WTC11 (cell line): Measurements from ENCODE around the gene POU2F1.

Experiments used
- AFF4 ChIP-seq: sonication (generic); formaldehyde crosslinking; IDR thresholded peaks from 2 replicates; pipeline ENCODE4 v1.8.1; 2023; ENCODE audit warnings: mild to moderate bottlenecking, missing genetic modification reagents, borderline replicate concordance
- CREM ChIP-seq: sonication (generic); formaldehyde crosslinking; IDR thresholded peaks from 2 replicates; pipeline ENCODE4 v1.8.1; 2022; ENCODE audit warnings: mild to moderate bottlenecking, missing genetic modification reagents, moderate library complexity
- FOXK1 ChIP-seq: sonication (generic); formaldehyde crosslinking; IDR thresholded peaks from 2 replicates; pipeline ENCODE4 v1.8.0; 2022; ENCODE audit warnings: mild to moderate bottlenecking, moderate library complexity, missing genetic modification reagents
- HMGXB4 ChIP-seq: sonication (generic); formaldehyde crosslinking; IDR thresholded peaks from 2 replicates; pipeline ENCODE4 v1.8.1; 2023; ENCODE audit warnings: mild to moderate bottlenecking, moderate library complexity, missing genetic modification reagents
- KAT7 ChIP-seq: sonication (generic); formaldehyde crosslinking; IDR thresholded peaks from 2 replicates; pipeline ENCODE4 v1.8.1; 2023; ENCODE audit warnings: missing genetic modification reagents, mild to moderate bottlenecking, borderline replicate concordance
- MAX ChIP-seq: sonication (generic); formaldehyde crosslinking; IDR thresholded peaks from 2 replicates; pipeline ENCODE4 v1.8.0; 2022; ENCODE audit warnings: mild to moderate bottlenecking, missing genetic modification reagents
- SP1 ChIP-seq: sonication (generic); formaldehyde crosslinking; conservative IDR thresholded peaks from 2 replicates; pipeline ENCODE4 v1.8.1; 2022; ENCODE audit warnings: missing genetic modification reagents
- USF2 ChIP-seq: sonication (generic); formaldehyde crosslinking; IDR thresholded peaks from 2 replicates; pipeline ENCODE4 v1.8.1; 2023; ENCODE audit warnings: mild to moderate bottlenecking, missing genetic modification reagents, moderate library complexity
- ZNF671 ChIP-seq: fragments of 250-450 bp; sonication (Bioruptor Pico); IDR thresholded peaks from 2 replicates; pipeline ENCODE4 v1.8.0; 2021; ENCODE audit warnings: mild to moderate bottlenecking
- TF ChIP-seq, protein P1 (sequence below): fragments of 200-600 bp; IDR thresholded peaks from 2 replicates; pipeline ENCODE4 v1.8.0; 2022; ENCODE audit warnings: antibody characterized with exemption
- TF ChIP-seq, protein P2 (sequence below): sonication (generic); formaldehyde crosslinking; IDR thresholded peaks from 2 replicates; pipeline ENCODE4 v1.8.0; 2022; ENCODE audit warnings: missing genetic modification reagents
- TF ChIP-seq, protein P3 (sequence below): sonication (generic); formaldehyde crosslinking; IDR thresholded peaks from 2 replicates; pipeline ENCODE4 v1.8.1; 2023; ENCODE audit warnings: mild to moderate bottlenecking, missing genetic modification reagents, moderate library complexity
- TF ChIP-seq, protein P4 (sequence below): sonication (generic); formaldehyde crosslinking; IDR thresholded peaks from 2 replicates; pipeline ENCODE4 v1.8.1; 2022; ENCODE audit warnings: low read depth, missing genetic modification reagents, borderline replicate concordance

DNA sequence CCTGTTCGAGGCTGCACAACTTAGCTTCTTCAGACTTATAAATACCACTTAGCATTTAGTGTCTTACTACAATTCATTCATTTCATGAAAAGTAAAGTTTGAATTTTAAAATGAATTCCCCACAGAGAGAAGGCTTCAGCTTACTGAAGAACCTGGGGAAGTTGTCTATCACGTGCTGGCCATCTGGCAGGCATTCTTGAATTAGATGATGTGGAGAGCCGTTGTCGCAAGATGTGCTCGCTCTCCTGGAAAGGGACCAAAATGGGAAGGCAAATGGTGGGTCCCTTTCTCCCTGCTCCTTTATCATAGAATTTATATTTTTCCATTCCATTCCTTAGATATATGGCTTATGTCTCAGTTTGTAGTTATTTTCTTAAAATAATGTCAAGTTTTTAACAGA, 207.2 kb downstream of the POU2F1 start:
- no peak for TF ChIP-seq CREM (CRISPR knock-in tag)
- TF ChIP-seq, protein P1, sequence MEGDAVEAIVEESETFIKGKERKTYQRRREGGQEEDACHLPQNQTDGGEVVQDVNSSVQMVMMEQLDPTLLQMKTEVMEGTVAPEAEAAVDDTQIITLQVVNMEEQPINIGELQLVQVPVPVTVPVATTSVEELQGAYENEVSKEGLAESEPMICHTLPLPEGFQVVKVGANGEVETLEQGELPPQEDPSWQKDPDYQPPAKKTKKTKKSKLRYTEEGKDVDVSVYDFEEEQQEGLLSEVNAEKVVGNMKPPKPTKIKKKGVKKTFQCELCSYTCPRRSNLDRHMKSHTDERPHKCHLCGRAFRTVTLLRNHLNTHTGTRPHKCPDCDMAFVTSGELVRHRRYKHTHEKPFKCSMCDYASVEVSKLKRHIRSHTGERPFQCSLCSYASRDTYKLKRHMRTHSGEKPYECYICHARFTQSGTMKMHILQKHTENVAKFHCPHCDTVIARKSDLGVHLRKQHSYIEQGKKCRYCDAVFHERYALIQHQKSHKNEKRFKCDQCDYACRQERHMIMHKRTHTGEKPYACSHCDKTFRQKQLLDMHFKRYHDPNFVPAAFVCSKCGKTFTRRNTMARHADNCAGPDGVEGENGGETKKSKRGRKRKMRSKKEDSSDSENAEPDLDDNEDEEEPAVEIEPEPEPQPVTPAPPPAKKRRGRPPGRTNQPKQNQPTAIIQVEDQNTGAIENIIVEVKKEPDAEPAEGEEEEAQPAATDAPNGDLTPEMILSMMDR, result no peak
- TF ChIP-seq, protein P2, sequence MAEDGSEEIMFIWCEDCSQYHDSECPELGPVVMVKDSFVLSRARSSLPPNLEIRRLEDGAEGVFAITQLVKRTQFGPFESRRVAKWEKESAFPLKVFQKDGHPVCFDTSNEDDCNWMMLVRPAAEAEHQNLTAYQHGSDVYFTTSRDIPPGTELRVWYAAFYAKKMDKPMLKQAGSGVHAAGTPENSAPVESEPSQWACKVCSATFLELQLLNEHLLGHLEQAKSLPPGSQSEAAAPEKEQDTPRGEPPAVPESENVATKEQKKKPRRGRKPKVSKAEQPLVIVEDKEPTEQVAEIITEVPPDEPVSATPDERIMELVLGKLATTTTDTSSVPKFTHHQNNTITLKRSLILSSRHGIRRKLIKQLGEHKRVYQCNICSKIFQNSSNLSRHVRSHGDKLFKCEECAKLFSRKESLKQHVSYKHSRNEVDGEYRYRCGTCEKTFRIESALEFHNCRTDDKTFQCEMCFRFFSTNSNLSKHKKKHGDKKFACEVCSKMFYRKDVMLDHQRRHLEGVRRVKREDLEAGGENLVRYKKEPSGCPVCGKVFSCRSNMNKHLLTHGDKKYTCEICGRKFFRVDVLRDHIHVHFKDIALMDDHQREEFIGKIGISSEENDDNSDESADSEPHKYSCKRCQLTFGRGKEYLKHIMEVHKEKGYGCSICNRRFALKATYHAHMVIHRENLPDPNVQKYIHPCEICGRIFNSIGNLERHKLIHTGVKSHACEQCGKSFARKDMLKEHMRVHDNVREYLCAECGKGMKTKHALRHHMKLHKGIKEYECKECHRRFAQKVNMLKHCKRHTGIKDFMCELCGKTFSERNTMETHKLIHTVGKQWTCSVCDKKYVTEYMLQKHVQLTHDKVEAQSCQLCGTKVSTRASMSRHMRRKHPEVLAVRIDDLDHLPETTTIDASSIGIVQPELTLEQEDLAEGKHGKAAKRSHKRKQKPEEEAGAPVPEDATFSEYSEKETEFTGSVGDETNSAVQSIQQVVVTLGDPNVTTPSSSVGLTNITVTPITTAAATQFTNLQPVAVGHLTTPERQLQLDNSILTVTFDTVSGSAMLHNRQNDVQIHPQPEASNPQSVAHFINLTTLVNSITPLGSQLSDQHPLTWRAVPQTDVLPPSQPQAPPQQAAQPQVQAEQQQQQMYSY (CRISPR knock-in tag), result no peak
- TF ChIP-seq, protein P3, sequence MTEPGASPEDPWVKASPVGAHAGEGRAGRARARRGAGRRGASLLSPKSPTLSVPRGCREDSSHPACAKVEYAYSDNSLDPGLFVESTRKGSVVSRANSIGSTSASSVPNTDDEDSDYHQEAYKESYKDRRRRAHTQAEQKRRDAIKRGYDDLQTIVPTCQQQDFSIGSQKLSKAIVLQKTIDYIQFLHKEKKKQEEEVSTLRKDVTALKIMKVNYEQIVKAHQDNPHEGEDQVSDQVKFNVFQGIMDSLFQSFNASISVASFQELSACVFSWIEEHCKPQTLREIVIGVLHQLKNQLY (CRISPR knock-in tag), result no peak
- no peak for TF ChIP-seq USF2 (CRISPR knock-in tag)
- TF ChIP-seq SP1, result no peak
- no peak for TF ChIP-seq MAX
- no peak for TF ChIP-seq FOXK1 (CRISPR knock-in tag)
- TF ChIP-seq HMGXB4 (CRISPR knock-in tag), result no peak
- TF ChIP-seq ZNF671 (CRISPR knock-in tag), result no peak
- no peak for TF ChIP-seq AFF4 (CRISPR knock-in tag)
- TF ChIP-seq, protein P4, sequence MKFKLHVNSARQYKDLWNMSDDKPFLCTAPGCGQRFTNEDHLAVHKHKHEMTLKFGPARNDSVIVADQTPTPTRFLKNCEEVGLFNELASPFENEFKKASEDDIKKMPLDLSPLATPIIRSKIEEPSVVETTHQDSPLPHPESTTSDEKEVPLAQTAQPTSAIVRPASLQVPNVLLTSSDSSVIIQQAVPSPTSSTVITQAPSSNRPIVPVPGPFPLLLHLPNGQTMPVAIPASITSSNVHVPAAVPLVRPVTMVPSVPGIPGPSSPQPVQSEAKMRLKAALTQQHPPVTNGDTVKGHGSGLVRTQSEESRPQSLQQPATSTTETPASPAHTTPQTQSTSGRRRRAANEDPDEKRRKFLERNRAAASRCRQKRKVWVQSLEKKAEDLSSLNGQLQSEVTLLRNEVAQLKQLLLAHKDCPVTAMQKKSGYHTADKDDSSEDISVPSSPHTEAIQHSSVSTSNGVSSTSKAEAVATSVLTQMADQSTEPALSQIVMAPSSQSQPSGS (CRISPR knock-in tag), result no peak
- TF ChIP-seq KAT7 (CRISPR knock-in tag), result no peak
